NCI-H748 treated with DMSO at 0.1 percent for 48 hours (cell line): Measurements from ENCODE around the gene TSPAN9.
A peak's percentile ranks its signal among the peaks of the same experiment; 100 is the strongest.

ENCODE experiments used
- DNase-seq: peaks from one replicate; lab custom pipeline; 2025; lab: John Stamatoyannopoulos, UW

TSPAN9 gene

DNA sequence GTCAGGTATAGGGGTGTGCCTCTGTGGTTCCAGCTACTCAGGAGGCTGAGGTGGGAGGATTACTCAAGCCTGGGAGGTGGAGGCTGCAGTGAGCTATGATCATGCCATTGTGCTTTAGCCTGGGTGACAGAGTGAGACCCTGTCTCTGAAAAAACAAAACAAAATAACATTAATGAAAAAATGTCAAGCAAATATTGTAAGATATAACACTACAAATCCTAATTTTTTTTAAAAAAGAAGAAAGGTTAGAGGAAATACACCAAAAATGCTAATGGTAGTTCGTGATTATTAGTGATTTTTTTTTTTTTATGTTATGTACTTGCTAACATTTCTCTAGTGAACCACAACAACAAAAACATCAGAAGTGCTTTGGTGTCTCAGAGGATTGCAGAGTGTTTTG, 47.7 kb downstream of the TSPAN9 start:
- DNase-seq = no peak

- DNase-seq = no peak
These were observed 48.5 kb downstream of the TSPAN9 start for GRCh38 chr12:3125674-3126073.

GRCh38 chr12:3127832-3128231, 50.7 kb downstream of the TSPAN9 start:
- DNase-seq = no peak

GRCh38 chr12:3128498-3129293, 51.5 kb downstream of the TSPAN9 start:
- DNase-seq = no peak

DNA sequence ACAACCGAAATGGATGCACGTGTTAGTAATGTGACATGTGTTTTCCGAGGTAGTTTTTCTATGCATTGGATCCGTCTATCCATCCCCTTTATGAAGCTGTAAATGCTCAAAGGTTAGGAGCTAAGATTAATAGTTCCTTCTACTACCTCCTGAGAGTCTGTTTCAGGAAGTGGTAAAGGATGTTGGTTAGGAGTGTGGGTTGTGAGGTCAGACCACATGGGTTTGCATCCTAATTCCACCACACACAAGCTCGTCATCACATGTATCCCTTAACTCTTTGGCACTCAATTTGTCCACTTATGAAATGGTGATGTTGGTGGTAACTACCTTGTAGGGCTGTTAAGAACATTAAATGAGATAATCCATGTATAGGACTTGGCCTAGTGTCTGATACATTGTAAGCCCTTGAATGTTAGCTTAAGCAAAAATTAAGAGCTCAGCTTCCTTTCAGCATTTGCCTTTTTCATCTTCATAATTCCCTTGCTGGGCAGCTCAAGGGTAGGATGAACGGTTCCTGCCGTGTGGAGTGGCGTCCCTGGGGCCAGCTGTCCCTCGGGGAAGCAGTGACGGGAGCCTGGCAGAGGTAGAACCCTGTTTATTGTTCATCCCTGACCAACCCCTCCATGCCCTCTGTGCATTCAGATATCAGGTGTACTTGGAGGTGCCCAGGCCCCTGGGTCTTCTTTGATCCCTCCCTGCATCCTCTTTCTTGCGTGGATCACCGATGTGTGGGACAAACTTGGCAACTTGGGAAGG, 52.3 kb downstream of the TSPAN9 start:
- no peak for DNase-seq

- DNase-seq = no peak
These were observed 53.1 kb downstream of the TSPAN9 start for GRCh38 chr12:3130057-3130830.

GRCh38 chr12:3131129-3131528, 54.0 kb downstream of the TSPAN9 start:
- no peak for DNase-seq

- DNase-seq = no peak
These were observed 55.6 kb downstream of the TSPAN9 start for GRCh38 chr12:3132636-3133404.

GRCh38 chr12:3133405-3133783, 56.2 kb downstream of the TSPAN9 start:
- DNase-seq = no peak

- no peak for DNase-seq
These were observed 56.9 kb downstream of the TSPAN9 start for GRCh38 chr12:3134126-3134525.

DNA sequence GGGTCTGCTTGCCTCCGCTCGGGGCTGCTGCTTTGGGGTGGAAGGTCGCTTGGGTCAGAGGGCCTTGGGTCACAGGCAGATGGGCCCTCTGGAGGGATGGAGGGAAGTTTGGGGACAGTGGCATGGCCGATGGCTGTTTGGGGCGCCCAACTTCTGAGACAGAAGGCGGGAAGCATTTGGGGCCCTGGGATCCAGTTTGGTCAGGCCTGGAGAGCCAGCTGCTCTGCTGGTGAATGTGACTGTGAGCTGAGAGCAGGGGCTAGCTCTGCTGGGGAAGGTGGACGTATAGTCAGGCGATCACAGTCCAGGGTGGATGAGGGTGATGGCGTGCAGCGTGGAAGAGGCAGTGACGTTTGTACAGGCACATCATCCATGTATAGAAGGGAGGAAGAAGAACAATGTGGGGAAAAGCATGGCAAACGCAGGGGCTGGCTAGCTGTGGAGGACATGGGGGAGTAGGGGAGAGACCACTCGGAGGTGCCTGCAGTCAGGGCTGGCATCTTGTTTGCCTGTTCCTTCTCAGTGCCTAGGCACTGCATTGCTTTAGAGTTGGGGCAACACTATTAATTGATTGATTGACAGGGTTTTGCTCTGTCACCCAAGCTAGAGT, 57.5 kb downstream of the TSPAN9 start:
- no peak for DNase-seq

DNA sequence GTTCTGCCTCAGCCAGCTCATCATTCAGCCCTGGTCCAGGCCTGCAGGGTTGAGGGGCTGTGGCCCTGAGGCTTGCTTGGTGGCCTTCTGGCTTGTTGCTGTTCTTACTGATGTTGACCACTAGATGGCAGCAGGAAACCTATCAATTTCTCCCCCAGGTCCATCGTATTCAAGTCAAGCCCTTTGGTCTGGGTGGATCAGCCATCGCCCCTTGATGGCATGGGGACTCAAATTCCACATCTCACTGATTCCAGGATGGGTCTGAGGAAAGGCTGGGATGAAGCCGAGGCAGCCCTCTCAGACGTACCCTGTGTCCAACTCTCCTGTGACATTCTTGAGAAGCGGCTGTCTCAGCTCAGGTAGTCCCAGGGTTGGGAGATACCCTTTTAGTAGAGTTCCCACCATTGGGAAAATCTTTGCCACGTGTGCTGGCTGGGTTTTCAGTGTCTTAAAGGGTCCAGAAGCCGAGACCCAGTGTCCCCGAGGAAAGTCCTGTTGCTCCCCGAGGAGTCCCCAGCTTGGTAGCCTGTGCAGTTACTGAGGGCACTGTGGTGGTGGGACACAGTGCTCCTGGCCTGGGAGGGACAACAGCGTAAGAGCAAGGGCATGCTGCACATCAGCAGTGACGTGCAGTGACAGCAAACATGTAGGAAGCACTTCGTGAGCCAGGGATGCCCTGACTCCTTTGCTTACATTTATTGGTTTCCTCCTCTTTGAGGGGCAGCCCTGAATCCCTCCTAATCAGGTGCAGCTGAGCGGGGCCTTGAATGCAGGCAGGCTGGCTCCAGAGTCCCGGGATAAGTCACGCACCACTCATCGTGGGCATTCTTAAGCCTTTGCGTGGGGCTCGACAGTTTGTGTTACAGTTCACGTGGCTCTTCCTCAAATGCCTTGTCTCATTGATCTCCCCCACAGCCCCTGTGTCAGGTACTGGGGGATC, 58.6 kb downstream of the TSPAN9 start:
- DNase-seq = peak; percentile 35

DNA sequence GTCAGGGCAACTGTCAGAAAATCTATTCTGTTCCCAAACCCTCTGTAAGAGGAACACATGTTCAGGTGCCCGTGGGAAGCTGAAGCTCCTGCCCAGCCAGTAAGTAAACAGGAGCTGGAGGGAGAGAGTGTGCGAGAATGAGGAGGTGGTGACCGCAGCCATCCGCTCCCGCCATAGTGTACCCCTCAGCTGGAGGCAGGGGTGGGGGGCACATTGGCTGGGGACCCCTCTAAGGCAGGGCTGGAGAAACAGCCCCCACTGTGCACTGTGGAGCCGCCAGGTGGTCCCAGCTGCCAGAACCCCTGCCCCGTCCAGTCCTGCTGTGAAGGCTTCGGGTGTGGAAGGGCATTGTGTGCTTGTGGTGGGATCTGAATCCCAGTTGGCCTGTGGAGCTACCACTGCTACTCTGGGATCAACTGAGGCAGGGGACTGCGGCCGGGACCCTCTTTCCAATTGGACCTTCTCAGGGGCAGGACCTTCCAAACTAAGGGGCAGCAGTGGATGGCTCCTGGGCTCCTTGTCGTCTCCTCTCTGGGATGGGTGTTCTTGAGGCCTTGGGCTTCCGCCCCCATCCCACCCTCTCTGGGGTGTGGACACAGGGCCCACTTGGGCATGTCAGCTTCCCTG, 59.6 kb downstream of the TSPAN9 start:
- DNase-seq = no peak

- DNase-seq = no peak
These were observed 60.1 kb downstream of the TSPAN9 start for GRCh38 chr12:3137268-3137781.

GRCh38 chr12:3137814-3138445, 60.8 kb downstream of the TSPAN9 start:
- DNase-seq = no peak

- DNase-seq = no peak
These were observed 61.8 kb downstream of the TSPAN9 start for GRCh38 chr12:3138941-3139511.

GRCh38 chr12:3139760-3140159, 62.6 kb downstream of the TSPAN9 start:
- DNase-seq = no peak

- no peak for DNase-seq
These were observed 63.1 kb downstream of the TSPAN9 start for GRCh38 chr12:3140284-3140683.
